ENCODE data around the gene GAREM1.

Gene GAREM1

DNA sequence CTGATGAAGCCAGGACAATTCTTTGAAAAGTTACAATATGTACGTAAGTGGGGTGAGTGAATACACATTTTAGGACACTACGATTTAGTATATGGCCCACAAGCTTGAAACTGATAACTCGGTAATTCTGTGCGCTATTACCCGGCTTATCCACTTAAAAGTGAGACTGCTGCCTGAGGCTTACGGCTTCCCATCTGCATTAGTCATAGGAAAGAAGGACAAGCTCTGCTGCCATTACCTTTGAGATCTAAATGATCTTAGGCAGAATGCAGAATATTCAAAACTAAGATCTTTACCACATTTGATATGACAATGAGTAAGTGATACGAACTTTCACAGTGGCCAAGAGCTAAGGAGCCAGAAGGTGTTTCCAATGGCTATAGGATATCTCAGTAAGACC is 133.3 kb downstream of the GAREM1 start:
- no peak for DNase-seq
- intact Hi-C loops (cut with DNase I): no loop called here

DNA sequence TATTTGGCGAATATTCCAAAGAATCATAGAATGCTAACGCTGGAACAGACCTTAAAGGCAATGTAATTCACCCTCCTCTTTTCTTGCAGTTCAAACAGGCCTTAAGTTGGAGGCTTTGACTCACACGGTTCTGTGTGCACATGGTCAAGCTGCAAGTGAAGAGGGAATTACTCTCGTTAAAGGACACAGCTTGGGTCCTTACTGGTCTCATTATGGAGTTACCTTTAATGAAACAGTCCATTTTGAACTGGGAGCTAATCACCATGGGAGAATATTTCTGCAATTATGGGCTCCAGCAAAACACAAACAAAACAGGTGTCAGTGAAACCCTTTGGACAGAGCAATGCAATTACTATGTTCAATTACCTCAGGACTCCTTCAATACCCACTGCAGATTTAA is 135.5 kb downstream of the GAREM1 start:
- no peak for DNase-seq
- intact Hi-C loops (cut with DNase I): no loop called here

DNA sequence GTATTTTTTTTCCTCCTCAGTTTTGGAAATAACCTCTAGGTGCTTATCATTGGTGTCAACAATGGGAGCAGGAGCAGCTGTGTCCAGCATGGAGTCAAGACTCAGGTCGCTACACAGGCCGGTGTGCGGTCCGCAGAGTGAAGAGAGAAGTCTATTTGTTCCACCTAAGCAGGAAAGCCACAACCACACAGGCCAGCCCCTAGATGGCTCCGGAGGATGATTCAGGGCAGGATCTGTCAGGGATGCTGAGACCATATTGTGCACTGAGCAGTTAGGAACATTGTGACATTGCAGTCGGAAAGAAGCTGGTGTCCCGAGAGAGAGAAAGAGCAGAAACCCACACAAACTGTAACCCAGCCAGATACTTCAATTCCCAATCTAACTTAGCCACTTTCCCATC is 136.9 kb downstream of the GAREM1 start:
- intact Hi-C loops (cut with DNase I): loop anchor here (5.0 kb wide), 1 partner anchor 139 kb away; the partner anchor contains the start of gene GAREM1
- DNase-seq: peak in 9 of 10 donors; percentile 22 to 93 (median 49)

DNA sequence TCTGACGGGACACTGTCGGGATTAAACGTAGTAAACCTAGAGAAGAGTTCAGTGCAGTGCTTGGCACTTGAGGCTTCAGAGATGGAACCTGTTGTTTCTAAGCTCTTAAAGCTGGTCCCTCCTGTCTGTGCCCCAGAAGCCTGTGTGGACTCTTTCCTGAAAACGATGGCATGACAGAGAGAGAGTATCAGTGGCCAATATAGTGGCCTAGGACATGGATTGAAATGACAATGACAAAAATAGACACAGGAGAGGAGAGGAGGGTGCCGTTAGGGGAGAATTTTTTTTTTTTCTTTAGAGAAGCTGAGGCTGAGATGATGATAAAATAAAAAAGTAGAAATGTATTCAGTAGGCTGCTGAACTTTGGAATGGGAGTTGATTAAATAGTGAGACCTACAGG is 138.0 kb downstream of the GAREM1 start:
- no peak for DNase-seq
- intact Hi-C loops (cut with DNase I): loop anchor here (5.0 kb wide), 1 partner anchor 140 kb away; the partner anchor contains the start of gene GAREM1

DNA sequence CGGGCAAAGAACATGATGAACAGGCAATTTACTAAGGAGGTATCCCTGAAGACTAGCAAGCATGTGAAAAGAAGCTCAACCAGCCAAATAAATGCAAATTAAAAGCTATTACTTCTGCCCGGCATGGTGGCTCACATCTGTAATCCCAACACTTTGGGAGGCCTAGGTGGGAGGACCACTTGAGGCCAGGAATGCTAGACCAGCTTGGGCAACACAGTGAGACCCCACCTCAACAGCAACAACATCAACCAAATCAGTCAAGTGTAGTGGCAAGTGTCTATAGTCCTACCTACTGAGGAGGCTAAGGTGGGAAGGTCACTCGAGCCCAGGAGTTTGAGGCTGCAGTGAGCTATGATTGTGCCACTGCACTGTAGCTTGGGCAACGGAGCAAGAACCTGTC is 141.7 kb downstream of the GAREM1 start:
- DNase-seq: no peak
- intact Hi-C loops (cut with DNase I): no loop called here

DNA sequence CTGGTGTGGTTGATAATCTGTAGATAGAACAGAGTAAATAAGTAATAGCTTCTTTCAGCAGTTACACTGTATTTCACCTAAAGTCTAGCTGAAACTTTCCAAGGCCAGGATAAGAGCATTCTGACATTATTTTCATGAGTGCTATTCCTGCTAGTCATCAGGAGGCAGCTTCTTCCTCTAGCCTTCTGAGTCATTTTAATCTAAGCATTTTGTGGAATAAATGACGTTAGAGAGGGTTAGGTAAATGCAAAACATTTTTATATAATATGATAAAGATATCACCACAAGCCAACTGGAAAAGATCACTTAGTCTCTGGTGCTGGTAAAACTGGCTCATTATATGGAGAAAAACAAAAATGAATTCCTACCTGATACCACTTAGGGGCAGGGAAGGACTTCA is 142.3 kb downstream of the GAREM1 start:
- intact Hi-C loops (cut with DNase I): no loop called here
- DNase-seq: no peak

DNA sequence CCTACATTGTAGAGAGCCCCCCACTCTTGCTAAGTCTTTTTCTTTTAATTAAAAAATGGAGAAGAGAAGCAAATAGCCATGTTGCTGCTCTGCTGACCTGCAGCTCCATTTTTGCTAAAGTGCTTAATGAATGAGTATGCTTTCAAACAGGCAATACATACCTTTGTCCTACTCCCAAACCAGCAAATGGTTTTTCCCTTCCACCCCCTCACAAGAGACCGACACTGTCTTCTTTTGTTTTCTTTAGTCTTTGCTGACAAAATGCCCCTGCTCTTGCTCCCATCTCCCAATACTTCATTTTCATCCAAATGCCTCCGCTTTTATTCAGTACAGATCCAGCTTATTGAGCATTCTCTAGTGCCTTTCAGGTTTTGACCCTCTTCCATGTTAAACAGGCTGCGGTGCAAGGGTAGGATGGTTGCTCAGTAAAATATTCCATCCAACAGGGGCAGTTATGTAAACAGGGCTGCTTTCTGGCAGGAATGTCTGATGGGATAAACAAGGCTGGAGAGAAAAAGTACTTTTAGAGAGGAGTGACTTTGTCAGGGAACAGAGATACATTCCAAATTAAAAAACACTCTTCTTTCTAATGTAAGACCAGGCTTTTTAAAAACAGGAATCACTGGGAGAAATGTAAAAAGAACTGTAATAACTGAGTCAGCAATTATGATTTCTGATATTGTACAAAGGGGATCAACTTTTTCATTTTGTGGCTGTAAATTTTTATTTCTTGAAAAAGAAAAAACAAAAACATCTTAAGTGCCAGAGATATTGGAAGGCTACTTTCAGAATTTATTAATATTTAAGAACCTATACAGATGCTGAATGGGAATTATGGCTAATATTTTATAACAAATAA is 144.0 kb downstream of the GAREM1 start:
- intact Hi-C loops (cut with DNase I): no loop called here
- no peak for DNase-seq

DNA sequence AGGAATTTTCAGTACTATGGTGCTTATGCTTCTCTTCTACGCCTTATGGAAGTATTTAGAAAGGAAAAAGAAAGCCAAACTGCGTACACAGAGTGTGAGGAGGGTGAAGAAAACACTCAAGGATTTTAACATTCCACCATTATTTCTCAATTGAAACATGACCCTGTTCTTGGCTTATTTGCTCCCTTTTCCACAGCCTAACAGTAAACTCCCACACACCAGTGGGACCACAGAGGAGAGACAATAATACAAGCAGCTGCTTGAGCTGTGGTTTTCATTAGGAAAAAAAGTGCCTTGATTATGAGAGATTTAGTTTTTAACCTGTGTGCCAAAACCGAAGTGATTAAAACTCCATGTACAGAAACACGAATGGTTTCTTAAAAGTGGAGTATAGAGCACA is 146.5 kb downstream of the GAREM1 start:
- intact Hi-C loops (cut with DNase I): no loop called here
- no peak for DNase-seq

DNA sequence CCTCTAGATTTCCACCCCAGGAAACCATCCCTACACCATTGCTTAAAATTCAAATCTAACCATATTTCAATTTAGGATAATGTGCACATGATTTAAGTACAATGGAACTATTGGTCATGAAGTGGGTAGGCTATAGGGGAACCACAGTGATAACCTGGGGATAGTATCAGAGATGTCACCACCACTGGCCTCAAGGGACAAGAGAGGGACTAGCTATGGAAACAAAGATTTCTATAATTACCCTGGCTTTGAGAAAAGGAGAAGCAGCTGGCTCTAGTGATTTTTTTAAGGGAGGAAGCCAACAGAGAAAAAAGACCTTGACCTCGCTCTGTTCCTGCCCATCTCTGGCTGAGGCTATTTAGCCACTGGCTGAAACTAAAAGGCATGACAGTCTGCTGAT is 148.9 kb downstream of the GAREM1 start:
- DNase-seq: no peak
- intact Hi-C loops (cut with DNase I): no loop called here

DNA sequence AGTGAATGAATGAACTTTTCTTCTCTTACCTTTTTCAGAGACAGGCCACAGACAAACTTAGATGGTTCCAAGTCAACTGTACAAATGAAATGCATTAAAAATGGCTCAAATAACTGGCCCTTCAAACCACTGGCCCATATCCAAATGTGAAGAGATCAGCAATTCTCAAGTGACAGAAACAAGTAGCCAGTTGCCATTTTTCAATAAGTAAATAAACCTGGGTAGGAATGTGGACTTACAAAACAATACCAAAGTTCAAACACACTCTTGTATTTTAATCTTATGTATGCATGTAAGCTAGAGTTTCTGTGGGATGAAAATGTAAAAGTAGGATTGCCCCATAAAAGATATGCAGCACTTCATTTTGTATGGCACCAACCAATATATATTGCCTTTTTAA is 151.6 kb downstream of the GAREM1 start:
- intact Hi-C loops (cut with DNase I): no loop called here
- no peak for DNase-seq

DNA sequence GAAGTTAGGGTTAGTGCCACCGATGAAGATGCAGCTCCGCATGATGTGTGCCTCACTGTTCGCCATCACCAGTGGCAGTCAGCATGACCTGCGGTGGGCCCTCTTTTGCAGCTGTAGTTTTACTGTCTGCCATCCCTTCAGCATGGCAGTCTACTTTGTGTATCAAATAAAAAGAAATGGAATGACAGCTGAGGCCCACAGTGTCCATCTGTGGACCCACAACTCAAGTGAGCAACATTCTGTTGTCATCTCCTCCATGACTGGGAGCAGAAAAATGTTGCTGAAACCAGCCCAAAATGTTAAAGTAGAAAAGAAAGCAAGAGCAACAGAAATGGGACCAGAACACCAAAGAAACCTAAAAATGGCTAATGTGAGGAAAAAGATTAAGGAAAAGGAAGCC is 152.1 kb downstream of the GAREM1 start:
- intact Hi-C loops (cut with DNase I): no loop called here
- DNase-seq: no peak

DNA sequence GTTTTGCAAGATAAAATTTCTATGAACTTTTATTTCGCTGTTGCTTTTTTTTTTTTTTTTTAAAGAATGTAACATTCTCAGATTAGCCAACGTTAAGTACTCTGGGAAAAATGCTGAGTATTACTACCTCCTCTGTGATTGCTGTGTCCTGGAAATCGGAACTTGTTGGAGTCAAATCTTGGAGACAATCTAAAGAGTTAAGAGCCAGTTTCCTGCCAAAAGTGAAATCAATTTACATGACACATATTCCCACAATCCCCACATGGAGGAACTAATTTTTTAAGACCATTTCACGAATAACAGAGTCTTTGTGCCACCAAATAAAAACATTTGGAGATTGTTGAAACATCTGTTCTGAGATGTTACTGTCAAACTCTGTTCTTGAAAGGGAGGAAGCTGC is 153.0 kb downstream of the GAREM1 start:
- intact Hi-C loops (cut with DNase I): no loop called here
- DNase-seq: no peak

DNA sequence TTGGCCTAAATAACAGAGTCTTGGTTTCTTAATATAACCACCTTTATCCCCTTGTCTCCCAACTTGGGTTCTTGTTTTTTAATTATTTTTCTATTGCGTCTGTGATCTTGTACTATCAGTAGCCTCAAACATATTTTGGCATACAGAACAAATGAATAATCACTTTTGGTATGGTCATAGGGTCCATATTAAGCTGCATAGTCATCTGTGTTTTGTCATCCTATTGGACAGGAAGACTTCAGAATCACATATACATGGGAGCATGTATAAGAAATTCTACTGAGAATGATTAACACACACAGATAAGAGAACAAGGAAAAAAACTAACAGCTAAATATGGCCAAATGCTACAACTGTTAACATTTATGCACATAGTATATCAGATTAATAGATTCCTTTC is 154.8 kb downstream of the GAREM1 start:
- intact Hi-C loops (cut with DNase I): no loop called here
- no peak for DNase-seq

DNA sequence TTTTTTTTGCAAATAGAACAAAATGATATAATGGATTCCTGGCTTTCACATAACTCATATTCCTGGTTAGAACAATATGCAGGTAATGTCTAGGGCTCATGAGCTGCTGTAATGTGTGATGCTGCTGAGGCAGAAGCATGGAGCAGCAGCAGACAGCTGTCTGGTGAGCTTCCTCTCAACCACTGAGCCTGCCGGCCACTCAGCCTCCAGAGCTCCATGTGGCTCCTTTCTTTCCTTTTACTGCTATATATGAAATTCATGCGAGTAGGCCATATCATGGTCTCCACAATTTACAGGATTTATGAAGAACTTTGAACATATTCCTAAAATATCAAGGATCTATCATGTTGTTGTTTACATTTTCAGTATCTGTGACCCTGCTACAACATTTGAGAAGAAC is 159.9 kb downstream of the GAREM1 start:
- intact Hi-C loops (cut with DNase I): no loop called here
- no peak for DNase-seq

DNA sequence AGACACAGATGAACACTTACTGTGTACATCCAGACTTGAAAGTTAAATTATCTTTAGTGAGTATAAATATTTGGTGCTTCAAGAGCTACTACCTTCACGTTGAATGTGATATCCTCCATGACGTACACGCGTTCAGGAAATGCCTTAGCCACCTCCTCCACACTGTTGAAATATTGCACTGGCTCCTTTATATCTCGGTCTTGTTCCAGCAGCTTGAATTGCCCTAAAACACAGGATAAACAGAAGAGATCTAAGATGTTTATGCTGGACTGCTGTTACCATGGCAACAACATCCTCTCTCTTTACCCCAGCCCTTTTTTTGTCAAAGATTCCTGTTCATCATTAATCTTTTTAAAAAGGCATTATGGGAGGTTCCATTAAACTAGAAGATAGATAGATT is 160.6 kb downstream of the GAREM1 start:
- intact Hi-C loops (cut with DNase I): no loop called here
- no peak for DNase-seq

DNA sequence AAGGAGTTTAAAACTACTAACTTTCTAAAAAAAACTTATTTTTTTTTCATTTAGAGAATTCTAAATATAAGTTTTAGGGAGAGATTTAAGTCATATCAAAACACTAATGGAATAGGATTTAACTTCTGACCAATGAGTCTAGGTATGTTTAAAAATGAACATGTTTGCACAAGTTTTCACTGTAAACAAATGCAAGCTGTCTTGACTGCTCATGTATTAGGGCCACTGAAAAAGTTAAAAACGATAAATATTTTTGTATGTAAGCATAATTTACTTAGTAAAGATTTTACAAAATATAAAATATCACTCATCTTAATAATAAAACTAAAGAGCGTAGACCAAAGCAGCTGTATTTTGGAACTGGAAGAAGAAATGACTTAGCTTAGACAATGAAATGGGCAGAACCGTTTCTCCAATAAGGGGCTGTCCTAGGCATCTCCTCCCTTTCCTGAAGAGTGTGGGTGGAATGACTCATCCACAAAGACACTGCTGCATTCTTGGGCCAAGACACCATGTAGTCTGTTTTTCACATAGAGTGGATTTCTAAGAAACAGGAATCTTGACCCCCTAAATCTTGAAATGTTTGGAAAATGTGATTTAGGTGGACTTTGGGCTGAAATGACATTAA is 162.1 kb downstream of the GAREM1 start:
- intact Hi-C loops (cut with DNase I): no loop called here
- no peak for DNase-seq

DNA sequence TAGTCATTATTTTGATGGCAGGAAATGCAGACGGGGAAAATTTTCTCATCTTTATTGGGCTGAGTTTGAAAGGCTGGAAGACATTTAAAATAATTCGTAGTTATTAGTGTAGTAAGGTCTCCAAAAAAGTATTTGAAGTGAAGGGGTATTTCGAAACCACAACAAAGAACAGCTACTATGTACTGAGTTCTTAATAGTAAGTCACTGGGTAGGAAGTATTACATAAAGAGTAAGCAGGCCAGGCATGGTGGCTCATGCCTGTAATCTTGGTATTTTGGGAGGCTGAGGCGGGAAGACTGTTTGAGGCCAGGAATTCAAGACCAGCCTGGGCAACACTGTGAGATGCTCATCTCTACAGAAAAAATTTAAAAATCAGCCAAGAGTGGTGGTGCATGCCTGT is 167.3 kb downstream of the GAREM1 start:
- no peak for DNase-seq
- intact Hi-C loops (cut with DNase I): no loop called here

DNA sequence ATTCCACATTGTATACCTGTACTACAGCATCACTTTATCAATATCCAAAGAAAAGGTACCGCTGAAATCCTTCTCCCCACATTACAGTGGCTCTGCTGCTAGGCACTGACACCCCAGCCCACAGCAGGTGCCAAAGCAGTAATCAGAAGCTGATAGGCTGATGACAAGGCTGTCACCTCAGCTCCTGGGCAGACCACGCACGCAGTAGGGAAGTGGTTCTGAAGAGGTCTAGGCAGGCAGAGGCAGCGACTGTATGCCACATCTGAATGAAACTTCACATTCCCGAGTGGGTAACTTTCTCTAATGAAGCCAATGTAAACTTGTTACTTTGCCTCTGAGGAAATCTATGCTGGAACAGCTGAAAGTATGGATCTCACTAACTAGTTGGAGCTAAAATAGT is 167.9 kb downstream of the GAREM1 start:
- intact Hi-C loops (cut with DNase I): no loop called here
- DNase-seq: no peak

DNA sequence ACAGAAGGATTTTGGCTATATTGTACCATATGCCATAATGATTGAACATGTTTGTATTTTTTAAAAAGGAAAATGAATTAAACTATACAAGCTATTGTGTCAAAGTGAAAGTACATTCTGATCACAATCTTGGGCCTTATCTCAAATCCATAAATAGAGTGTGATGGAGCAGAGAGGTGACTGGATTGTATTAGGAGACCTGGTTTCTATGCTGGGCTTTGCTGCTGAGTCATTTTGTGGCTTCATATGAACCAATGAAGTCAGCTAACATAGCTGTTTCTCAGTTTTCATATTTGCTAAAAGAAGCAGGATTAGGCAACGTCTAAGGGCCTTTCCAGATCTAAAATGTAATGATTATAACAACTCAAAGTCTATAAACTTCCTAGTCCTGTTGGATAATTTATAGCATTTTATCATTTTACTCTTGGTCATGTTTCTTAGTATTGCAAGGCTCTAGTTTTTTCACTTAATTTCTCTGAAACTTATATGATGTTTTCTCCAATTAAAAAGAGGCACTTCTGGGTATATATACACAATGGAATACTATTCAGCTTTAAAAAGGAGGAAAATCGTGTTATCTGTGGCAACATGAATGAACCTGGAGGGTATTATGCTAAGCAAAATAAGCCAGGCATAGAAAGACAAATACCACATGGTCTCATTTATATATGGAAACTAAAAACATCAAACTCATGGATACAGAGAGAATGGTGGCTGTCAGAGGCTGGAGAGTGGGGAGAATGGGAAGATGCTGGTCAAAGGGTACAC is 168.5 kb downstream of the GAREM1 start:
- no peak for DNase-seq
- intact Hi-C loops (cut with DNase I): no loop called here

DNA sequence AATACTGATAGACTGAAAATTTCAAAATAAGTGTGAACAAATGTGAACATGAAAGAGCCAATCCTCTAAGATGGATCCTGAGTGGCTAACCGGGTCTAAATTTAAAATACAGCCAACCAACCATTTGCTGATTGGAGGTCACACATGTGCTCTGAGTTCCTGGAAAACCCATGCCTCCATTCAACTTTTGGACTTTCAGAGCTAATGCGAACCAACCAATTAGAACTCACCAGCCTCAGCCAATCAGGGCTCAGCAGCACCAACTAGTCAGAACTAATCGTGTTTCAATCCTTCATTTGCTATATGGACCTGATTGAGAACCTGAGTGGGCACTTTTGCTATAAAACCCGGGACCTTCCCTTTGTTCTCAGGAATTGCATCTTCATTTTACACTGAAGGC is 169.3 kb downstream of the GAREM1 start:
- no peak for DNase-seq
- intact Hi-C loops (cut with DNase I): no loop called here

DNA sequence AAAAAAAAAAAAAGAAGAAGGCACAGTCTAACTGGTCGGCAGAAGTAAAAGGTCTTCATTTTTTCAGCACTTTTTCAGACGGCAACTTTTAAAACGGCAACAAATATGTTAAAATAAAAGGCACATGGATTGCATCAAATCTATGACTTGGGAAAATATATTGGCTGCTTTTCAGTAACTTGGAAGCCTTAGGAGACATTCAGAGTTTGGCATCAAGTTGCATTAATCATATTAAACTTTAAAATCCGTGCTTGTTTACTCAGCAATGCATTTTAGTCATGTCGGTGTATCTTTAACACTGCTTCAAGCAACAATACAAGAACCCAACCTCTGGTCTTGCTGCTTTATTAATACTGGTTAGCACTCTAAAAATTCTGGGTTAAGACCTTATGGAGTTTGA is 169.8 kb downstream of the GAREM1 start:
- DNase-seq: no peak
- intact Hi-C loops (cut with DNase I): no loop called here

DNA sequence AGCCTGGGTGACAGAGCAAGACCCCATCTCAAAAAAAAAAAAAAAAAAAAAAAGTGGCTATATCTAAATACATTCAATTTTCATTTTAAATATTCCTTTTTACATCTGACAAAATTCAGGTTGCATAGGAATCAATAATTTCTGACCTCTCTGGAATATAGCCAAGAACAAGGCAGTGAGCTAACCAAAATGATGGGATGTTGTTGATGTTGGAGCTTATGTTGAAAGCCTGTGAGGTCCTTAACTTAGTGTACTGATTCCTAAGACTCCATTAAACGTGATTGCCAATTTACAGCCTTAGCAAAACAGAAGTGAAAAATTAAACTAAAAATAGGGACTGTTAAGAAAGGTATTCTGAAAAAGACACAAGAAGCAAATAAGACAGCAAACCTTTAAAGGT is 171.2 kb downstream of the GAREM1 start:
- intact Hi-C loops (cut with DNase I): no loop called here
- DNase-seq: no peak
